GM12878 (cell line): ENCODE results near the gene VWA3A. TPM values are rescaled to one million over a fixed set of nuclear protein-coding genes. Genes with fewer than 3 reads are reported as not detected.

Experiments
- ATAC-seq: fragments of 200-7000 bp; cut with Tn5 transposase; 3 replicates; pipeline ENCODE4 v1.9.1; 2020; ENCODE audit warnings: mild to moderate bottlenecking, moderate library complexity
- BruUV-seq: library from RNA; stranded (reverse); fragments of 400-500 nt; replicated peaks from 2 replicates; lab custom pipeline; 2021; lab: Mats Ljungman, UMichigan
- CTCF ChIA-PET: fragments of 300-600 bp; sonication (Branson Sonifier 250); formaldehyde crosslinking; extraction: SDS; loops from one replicate; lab custom pipeline; 2021; ENCODE audit warnings: inconsistent platforms; lab: Yijun Ruan, JAX
- POLR2A ChIA-PET: fragments of 350-600 bp; formaldehyde crosslinking; extraction: SDS; loops from one replicate; lab custom pipeline; 2021; ENCODE audit warnings: inconsistent platforms; lab: Charles Lee
- RAD21 ChIA-PET: fragments of 300-600 bp; sonication (Branson Sonifier 250); formaldehyde crosslinking; loops from one replicate; lab custom pipeline; 2023; ENCODE audit warnings: antibody characterized with exemption; ENCODE audit not compliant: unreplicated experiment; lab: Charles Lee
- SMC1A ChIA-PET: fragments of 300-600 bp; sonication (Branson Sonifier 250); formaldehyde crosslinking; loops from one replicate; lab custom pipeline; 2023; ENCODE audit not compliant: unreplicated experiment, uncharacterized antibody; lab: Charles Lee
- DNase-seq: peaks from one replicate; pipeline ENCODE4 v3.0.0-alpha.2; 2011; ENCODE audit warnings: low read depth, low spot score
- FAIRE-seq: peaks from 3 replicates; lab custom pipeline; 2011; peaks lifted over from hg19 to GRCh38; lab: Jason Lieb, UNC
- H2AFZ ChIP-seq: 2 replicates; pipeline ENCODE4 v1.6.0; 2011; ENCODE audit warnings: low read depth, low read length, control low read depth; ENCODE audit not compliant: control insufficient read depth
- H3K27ac ChIP-seq: 2 replicates; pipeline ENCODE4 v1.5.1; 2011; ENCODE audit warnings: control low read depth; ENCODE audit not compliant: control insufficient read depth, insufficient read depth
- H3K27me3 ChIP-seq, 2 experiments: replicated peaks in 1 of 2; 2 replicates each; pipeline versions ENCODE4 v1.6.0 to v1.6.1; 2011; ENCODE audit warnings: low read length in 1 of 2; ENCODE audit not compliant: control insufficient read depth in 2 of 2, insufficient read depth in 2 of 2
- H3K36me3 ChIP-seq, 2 experiments: 2 replicates each; pipeline ENCODE4 v1.5.1; 2011; ENCODE audit warnings: low read length in 1 of 2; ENCODE audit not compliant: control insufficient read depth in 2 of 2, insufficient read depth in 2 of 2
- H3K4me1 ChIP-seq: 2 replicates; pipeline ENCODE4 v1.6.1; 2011; ENCODE audit warnings: mild to moderate bottlenecking, low read length, moderate library complexity, mixed read lengths; ENCODE audit not compliant: control insufficient read depth, insufficient read depth
- H3K4me2 ChIP-seq: 2 replicates; pipeline ENCODE4 v1.6.0; 2011; ENCODE audit warnings: control low read depth; ENCODE audit not compliant: control insufficient read depth, insufficient read depth
- H3K4me3 ChIP-seq: fragments of 200-600 bp; sonication (generic); 2 replicates; pipeline ENCODE4 v1.5.1; 2016
- H3K79me2 ChIP-seq: 2 replicates; pipeline ENCODE4 v1.6.0; 2011; ENCODE audit warnings: low read length; ENCODE audit not compliant: control insufficient read depth, insufficient read depth
- H3K9ac ChIP-seq: 2 replicates; pipeline ENCODE4 v1.8.0; 2011; ENCODE audit warnings: low read length, control low read depth, mixed read lengths; ENCODE audit not compliant: control insufficient read depth, insufficient read depth
- H3K9me3 ChIP-seq: replicated peaks from 3 replicates; pipeline ENCODE4 v1.5.1; 2011; ENCODE audit warnings: mild to moderate bottlenecking, low read length; ENCODE audit not compliant: control insufficient read depth, insufficient read depth
- H4K20me1 ChIP-seq: 2 replicates; pipeline ENCODE4 v1.6.0; 2011; ENCODE audit not compliant: control insufficient read depth, insufficient read depth
- HDAC6 ChIP-seq: fragments of 200-600 bp; sonication (generic); IDR thresholded peaks from one replicate; pipeline ENCODE4 v1.8.0; 2017; ENCODE audit warnings: antibody characterized with exemption; ENCODE audit not compliant: unreplicated experiment
- KLF5 ChIP-seq: fragments of 450-650 bp; IDR thresholded peaks from 2 replicates; pipeline ENCODE4 v1.6.1; 2014; ENCODE audit warnings: mild to moderate bottlenecking; ENCODE audit not compliant: partially characterized antibody
- NFIC ChIP-seq: IDR thresholded peaks from 2 replicates; pipeline ENCODE4 v1.6.1; 2012; ENCODE audit warnings: low read depth, mild to moderate bottlenecking, inconsistent platforms, low read length, moderate library complexity
- POU2F2 ChIP-seq: IDR thresholded peaks from 3 replicates; pipeline ENCODE4 v1.6.1; 2011; ENCODE audit warnings: low read depth, mild to moderate bottlenecking, low read length, borderline replicate concordance
- WRNIP1 ChIP-seq: IDR thresholded peaks from 2 replicates; pipeline ENCODE4 v1.6.1; 2011; ENCODE audit warnings: low read depth, low read length, improper control_type of control experiment, borderline replicate concordance
- ZNF622 ChIP-seq: fragments of 450-650 bp; IDR thresholded peaks from 2 replicates; pipeline ENCODE4 v1.6.1; 2017; ENCODE audit warnings: mild to moderate bottlenecking, inconsistent platforms
- ZZZ3 ChIP-seq: IDR thresholded peaks from 2 replicates; pipeline ENCODE4 v1.6.1; 2011; ENCODE audit warnings: low read depth; ENCODE audit not compliant: control insufficient read depth, insufficient read length
- WGBS: methylation state at CpG from one replicate; pipeline ENCODE4 v1.1.6; 2016; ENCODE audit warnings: low lambda C conversion rate; ENCODE audit not compliant: insufficient replicate concordance, insufficient coverage; ENCODE audit errors: missing lambda C conversion rate; 5-methylcytosine and 5-hydroxymethylcytosine counted together
- in situ Hi-C: fragments of 300-500 bp; cut with MboI; formaldehyde crosslinking; loops from 9 replicates; pipeline ENCODE4 v1.14.3; 2018; ENCODE audit warnings: mixed read lengths
- intact Hi-C: fragments of 100-400 bp; cut with micrococcal nuclease; formaldehyde crosslinking; loops from one replicate; pipeline ENCODE4 v1.14.2; 2022; ENCODE audit not compliant: unreplicated experiment
- polyA plus RNA-seq, 11 experiments: library from polyadenylated mRNA; depleted of rRNA in 4 of 11; unstranded in 6 of 11; stranded (reverse) in 5 of 11; fragments of >200 nt; fragmentation: Nextera tagmentation in 4 of 11; fragmentation: Illumina TruSeq in 1 of 11; extraction: Ambion mirVana in 4 of 11; extraction: Trizol in 1 of 11; gene quantifications; 1 replicate in 1 of 11; 2 replicates in 10 of 11; pipeline versions ENCODE4 v1.2.1 to v1.2.3, GENCODE V29; 2011 to 2016; ENCODE audit warnings: inconsistent platforms in 2 of 11, missing spikeins in 2 of 11, low read depth in 1 of 11
- total RNA-seq, 4 experiments: library from RNA; depleted of rRNA in 3 of 4; stranded (reverse); fragments of >200 nt in 3 of 4; fragmentation: Illumina TruSeq in 1 of 4; extraction: Trizol in 1 of 4; gene quantifications; 2 replicates each; pipeline versions ENCODE4 v1.2.1 to v1.2.3, GENCODE V29; 2013 to 2021
- TF ChIP-seq, protein P1 (sequence below): fragments of 450-650 bp; IDR thresholded peaks from 2 replicates; pipeline ENCODE4 v1.6.1; 2018; ENCODE audit warnings: borderline replicate concordance, mild to moderate bottlenecking; ENCODE audit not compliant: partially characterized antibody

Gene VWA3A
- total and polyA plus RNA-seq, 10 of the 15 experiments (the other 5 are each of a cell fraction or from before 2014, with no cell fraction given) = 0.01 TPM; not detected in 9

DNA sequence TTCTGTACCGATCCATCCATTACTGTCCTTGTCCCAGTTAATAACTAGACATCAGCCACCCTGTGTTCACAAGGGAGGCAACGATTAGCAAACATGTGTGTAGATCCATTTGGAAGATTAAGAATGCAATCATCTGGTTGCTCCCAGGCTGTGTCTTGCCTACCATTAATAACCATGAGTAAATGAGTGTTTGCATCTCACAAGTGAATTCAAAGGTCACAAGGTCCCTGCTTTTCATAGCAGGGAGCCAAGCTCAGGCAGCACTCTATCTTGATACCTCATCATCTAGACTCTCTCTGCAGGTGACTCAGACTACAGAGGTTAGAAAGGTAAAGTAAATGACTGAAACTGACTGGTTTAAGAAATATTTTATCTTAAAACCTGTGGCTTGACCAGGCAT is 25.3 kb downstream of the VWA3A start:
- no peak overlapping the region for H3K27ac ChIP-seq
- H3K36me3 ChIP-seq = no peaks in the 10 kb centered on the region
- RAD21 ChIA-PET = no interaction called here
- POLR2A ChIA-PET = no interaction called here
- SMC1A ChIA-PET = interaction anchor here (0.7 kb wide), 1 partner anchor 61 kb away, joined by 3 read pairs; no protein-coding TSS in a partner anchor
- BruUV-seq = no TSS peak
- H3K4me3 ChIP-seq = no peak overlapping the region
- H4K20me1 ChIP-seq = no peaks in the 10 kb centered on the region
- intact Hi-C loops = no loop called here
- H3K9me3 ChIP-seq = no peaks in the 10 kb centered on the region
- no peak overlapping the region for H3K9ac ChIP-seq
- CTCF ChIA-PET = no interaction called here
- TF ChIP-seq WRNIP1 = no peak
- no peak for TF ChIP-seq ZNF622
- TF ChIP-seq ZZZ3 = no peak
- no peak for TF ChIP-seq HDAC6
- TF ChIP-seq POU2F2 = no peak
- TF ChIP-seq KLF5 = no peak
- DNase-seq = no peak
- H3K79me2 ChIP-seq = no peaks in the 10 kb centered on the region
- no peaks in the 10 kb centered on the region for H3K4me1 ChIP-seq
- no peak for FAIRE-seq
- 58% methylated on average over 2 of the region's 2 CpGs for WGBS
- in situ Hi-C loops = no loop called here
- no peak overlapping the region for H3K4me2 ChIP-seq
- no peaks in the 10 kb centered on the region for H3K27me3 ChIP-seq
- no peak for ATAC-seq
- no peak overlapping the region for H2AFZ ChIP-seq

DNA sequence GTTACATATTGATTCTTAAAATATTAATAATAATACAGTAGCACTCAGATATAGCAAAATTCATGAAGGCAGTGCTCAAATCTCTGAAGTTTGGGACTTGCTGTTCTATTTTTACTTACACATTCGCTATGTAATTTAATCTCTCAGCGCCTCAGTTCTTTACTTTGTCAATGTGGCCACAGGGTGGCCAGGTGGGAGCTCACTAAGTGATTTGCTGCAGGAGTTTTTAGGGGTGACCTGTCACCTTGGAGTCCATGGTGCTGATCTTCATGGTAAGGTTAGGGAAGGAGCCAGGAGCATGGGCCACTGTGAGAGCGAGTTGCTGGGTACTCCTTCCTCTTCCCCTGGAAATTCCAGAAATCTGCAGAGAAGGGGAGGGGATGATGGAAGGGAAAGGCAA is 28.1 kb downstream of the VWA3A start:
- intact Hi-C loops = no loop called here
- in situ Hi-C loops = no loop called here
- TF ChIP-seq, protein P1, sequence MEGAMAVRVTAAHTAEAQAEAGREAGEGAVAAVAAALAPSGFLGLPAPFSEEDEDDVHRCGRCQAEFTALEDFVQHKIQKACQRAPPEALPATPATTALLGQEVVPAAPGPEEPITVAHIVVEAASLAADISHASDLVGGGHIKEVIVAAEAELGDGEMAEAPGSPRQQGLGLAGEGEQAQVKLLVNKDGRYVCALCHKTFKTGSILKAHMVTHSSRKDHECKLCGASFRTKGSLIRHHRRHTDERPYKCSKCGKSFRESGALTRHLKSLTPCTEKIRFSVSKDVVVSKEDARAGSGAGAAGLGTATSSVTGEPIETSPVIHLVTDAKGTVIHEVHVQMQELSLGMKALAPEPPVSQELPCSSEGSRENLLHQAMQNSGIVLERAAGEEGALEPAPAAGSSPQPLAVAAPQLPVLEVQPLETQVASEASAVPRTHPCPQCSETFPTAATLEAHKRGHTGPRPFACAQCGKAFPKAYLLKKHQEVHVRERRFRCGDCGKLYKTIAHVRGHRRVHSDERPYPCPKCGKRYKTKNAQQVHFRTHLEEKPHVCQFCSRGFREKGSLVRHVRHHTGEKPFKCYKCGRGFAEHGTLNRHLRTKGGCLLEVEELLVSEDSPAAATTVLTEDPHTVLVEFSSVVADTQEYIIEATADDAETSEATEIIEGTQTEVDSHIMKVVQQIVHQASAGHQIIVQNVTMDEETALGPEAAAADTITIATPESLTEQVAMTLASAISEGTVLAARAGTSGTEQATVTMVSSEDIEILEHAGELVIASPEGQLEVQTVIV = no peak
- TF ChIP-seq NFIC (no peak), POU2F2 (no peak)
- TF ChIP-seq, all 136 proteins: peak for 0

More for the DNA sequence above, 28.1 kb downstream of the VWA3A start:
- Histone ChIP-seq H3K79me2 (no peaks in the 10 kb centered on the region), H2AFZ (no peak overlapping the region), H4K20me1 (no peaks in the 10 kb centered on the region), H3K36me3 (no peaks in the 10 kb centered on the region), H3K4me3 (no peak overlapping the region), H3K4me1 (no peaks in the 10 kb centered on the region), H3K9ac (no peak overlapping the region), H3K27ac (no peak overlapping the region), H3K27me3 (no peaks in the 10 kb centered on the region), H3K4me2 (no peak overlapping the region), H3K9me3 (no peaks in the 10 kb centered on the region)
- RAD21 ChIA-PET = interaction anchor here (1.4 kb wide), 1 partner anchor 43 kb away, joined by 4 read pairs; no protein-coding TSS in a partner anchor
- DNase-seq = no peak
- FAIRE-seq = no peak
- no TSS peak for BruUV-seq
- SMC1A ChIA-PET = interaction anchor here (0.6 to 1.7 kb wide), 2 partner anchors 43 to 68 kb away, joined by 5 read pairs; no protein-coding TSS in a partner anchor
- ATAC-seq = no peak
- CTCF ChIA-PET = interaction anchor here (0.8 to 1.8 kb wide), 4 partner anchors 21 to 68 kb away, joined by 3 to 8 read pairs (median 4); no protein-coding TSS in a partner anchor
- POLR2A ChIA-PET = no interaction called here
- WGBS = 47% methylated on average over 3 of the region's 3 CpGs
